GM19099 (cell line): ENCODE measurements around the gene SMTNL2.

Experiments used
- POLR2A ChIP-seq: IDR thresholded peaks from 3 replicates; pipeline ENCODE4 v1.6.1; 2011; ENCODE audit warnings: low read depth; ENCODE audit not compliant: insufficient read length; ENCODE audit errors: extremely low read depth

Gene SMTNL2

DNA sequence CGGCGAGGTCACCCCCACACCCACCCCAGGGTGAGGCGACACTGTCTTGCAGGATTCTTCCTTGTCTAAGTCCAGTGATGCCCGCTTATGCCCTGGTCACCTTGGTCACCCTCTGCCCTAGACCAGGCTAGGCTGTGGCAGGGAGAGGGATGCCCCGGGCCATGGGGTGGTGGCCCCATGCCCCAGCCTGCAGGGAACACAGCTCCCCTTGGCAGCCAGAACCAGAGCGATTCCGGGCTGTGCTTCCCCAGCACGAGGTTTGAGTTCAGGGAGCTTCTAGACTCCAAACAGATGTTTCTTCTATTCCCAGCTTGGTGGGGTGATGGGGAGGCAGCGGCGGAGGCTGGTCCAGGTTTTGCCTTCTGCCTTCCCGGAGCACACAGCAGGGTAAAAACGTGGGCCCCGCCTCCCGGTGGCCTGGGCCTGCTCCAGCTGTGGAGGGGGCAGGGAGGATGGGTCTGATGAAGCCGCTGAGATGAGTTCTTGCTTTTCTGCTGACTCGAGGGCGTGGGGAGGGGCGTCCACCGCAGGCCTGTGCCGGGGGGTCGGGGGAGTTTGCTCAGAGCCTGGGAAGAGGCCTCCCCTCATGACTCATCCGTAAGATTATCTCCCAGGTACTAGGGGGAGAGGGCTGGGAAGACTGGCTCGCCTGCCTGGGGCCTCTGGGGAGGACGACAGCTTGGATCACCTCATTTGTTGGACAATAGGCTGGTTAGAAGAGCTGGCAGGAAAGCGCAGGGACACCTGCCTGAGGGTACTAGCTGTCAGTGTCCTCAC is 15.4 kb downstream of the SMTNL2 start:
- no peak for TF ChIP-seq POLR2A

DNA sequence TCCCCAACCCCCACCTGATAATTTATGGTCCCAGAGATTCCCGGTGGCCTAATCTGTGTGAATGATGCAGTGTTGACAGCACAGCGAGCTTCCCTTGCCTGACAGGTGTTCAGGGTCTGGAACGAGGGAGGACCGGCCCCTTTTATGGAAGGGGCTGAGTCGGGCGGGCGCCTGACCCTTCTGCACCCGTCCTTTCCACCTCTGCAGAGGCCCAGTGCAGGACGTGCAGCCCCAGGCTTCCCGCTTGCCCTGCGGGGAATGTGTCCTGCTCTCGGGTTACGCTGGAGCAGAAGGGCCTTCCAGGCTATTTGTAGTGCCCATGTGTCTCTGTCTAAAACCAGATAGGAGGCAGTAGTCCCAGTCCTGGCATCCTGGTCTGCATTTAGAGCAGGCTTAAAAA is 16.2 kb downstream of the SMTNL2 start:
- no peak for TF ChIP-seq POLR2A

DNA sequence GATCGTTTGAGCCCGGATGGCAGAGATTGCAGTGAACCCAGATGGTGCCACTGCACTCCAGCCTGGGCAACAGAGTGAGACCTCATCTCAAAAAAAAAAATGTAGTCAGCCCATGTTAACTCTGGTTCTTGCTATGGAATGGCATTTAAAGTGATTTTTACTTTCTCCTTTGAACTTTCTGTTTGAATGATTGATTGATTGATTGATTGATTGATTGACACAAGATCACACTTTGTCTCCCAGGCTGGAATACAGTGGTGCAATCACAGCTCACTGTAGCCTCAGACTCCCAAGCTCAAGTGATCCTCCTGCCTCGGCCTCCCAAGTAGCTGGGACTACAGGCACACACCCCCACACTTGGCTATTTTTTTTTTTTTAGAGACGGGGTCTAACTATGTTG is 17.0 kb downstream of the SMTNL2 start:
- no peak for TF ChIP-seq POLR2A

DNA sequence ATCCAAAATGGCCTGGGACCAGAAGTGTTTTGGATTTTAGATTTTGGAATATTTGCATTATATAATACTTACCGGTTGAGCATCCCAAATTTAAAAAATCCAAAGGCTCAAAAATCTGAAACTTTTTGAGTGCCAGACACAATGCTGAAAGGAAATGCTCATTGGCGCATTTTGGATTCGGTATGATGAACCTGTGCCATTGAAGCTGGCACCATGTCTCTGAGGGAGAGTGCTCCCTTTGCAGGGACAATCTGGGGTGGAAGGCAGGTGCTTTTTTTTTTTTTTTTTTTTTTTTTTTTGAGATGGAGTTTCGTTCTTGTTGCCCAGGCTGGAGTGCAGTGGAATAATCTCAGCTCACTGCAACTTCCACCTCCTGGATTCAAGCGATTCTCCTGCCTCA is 17.7 kb downstream of the SMTNL2 start:
- no peak for TF ChIP-seq POLR2A

DNA sequence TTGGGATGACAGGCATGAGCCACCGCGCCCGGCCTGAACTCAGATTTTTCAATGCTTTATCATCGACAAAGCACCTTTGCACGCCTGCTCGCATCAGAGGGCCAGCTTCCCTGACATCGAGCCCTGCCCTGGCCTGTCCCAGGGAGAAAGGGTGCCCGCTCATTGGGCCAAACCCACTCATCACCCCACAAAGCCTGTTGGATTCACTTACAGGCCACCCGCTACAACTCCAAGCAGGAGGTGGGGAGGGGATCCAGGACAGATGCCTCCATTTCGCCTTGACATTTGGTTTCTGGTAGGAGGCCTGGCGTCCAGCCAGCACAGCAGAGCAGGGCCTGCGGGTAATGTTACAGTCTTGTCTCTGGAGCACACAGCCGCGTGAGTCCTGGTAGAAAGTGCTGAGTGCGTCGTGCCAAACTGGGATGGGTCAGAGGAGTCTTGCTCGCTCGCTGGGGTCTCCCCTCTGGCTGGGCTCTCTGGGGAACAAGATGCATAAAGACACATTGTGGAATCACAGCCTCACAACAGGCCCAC is 19.8 kb downstream of the SMTNL2 start:
- no peak for TF ChIP-seq POLR2A

DNA sequence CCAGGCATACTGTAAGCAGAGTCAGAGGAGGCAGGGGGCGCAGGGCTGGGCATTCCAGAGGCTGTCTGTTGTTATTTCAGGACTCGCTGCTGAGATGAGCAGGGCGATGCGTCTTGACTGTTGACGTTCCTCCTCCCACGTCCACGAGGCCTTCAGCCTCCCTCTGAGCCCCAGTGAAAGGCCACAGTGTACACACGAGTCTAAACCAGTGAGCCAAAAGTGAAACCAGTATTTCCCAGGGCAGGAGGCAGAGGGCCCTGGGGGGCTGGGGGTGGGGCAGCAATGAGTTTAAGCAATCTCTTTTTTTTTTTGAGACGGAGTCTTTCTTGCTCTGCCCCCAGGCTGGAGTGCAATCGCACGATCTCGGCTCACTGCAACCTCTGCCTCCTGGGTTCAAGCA is 21.5 kb downstream of the SMTNL2 start:
- no peak for TF ChIP-seq POLR2A

DNA sequence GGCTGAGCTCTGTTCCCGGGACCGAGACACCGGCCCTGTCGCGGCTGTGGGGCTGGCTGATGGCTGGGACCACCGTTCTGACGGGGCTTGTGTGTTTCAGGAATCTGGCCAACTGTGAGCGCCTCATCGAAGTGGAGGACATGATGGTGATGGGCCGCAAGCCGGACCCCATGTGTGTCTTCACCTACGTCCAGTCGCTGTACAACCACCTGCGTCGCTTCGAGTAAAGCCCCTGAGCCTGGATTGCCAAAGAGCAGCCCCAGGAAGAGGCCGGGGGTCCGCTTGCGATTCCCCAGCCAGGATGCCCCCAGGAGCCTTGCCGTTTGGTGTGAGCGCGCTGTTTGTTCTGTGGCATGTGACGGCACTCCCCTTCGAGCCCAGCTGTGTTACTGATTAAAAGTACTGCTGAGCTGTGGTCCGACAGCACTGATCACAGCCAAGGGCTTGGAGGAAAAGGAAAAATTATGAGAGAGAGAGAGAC is 23.0 kb downstream of the SMTNL2 start:
- no peak for TF ChIP-seq POLR2A

DNA sequence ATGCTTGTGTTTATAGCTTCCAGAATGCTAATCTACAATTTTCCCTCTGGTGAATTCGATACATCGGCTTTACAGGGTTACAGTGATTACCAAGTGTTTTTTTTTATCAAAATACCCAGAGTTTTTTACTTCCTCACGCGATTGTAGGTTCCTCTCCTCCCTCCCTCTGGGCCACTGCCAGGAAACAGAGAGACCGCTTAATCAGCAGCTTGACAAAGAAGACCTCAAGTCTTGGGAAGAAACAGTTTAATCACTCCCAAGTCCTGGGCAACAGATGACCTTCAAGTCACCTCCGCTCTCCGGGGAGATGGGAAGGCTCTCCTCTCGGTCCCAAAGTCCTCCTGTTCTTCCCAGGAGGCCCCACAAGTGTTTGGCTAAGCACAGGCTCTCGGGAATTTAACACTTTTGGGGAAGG is 23.5 kb downstream of the SMTNL2 start:
- no peak for TF ChIP-seq POLR2A

DNA sequence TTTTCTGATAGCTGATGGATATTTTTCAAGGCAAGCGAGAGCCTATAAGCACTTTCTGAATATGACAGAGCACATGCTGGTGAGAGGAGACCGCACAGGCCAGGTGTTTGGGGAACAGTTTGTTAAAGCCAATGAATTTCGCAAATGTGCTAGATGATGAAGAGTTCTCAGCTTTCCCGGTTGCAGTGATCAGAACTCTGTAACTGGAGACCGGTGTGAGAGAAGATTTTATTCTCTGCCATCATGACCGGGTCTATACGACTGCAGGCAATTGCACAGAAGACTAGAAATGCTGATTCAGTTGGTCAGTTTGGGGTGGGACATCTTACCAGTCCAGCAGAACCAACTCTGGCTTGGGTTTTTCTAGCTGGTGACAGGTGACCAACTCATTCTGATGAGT is 25.4 kb downstream of the SMTNL2 start:
- TF ChIP-seq POLR2A: no peak

DNA sequence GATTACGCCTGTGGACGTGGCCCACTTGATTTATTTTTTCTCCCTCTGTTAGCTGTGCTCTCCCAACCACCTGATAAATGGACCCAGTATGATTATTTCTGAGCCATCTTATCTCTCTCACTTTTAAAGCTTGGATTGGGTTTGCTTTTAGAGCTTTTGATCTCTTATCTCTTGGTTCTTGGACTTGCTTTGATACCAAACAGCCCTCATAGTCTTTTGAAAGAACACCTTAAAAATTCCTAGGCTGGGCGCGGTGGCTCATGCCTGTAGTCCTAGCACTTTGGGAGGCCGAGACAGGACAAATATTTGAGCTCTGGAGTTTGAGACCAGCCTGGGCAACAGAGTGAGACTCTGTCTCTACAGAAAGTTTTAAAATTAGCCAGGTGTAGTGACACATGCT is 25.8 kb downstream of the SMTNL2 start:
- TF ChIP-seq POLR2A: no peak

DNA sequence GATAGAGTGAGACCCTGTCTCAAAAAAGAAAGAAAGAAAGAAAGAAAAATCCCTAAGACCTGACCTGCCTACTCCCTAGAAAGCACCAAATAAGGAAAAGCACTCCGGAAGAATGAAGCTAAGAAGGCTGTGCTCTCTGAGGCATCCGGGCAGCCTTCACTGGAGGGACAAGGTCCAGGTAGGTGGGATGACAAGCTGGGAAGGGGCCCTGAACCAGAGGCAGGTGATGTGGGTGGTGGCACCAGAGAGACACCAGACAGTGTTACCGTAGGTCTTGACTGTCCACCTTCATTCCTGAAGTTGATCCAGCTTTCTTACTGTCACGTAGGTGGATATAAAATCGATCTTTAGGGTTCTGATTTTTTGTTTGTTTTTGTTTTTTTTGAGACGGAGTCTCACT is 26.3 kb downstream of the SMTNL2 start:
- TF ChIP-seq POLR2A: no peak

DNA sequence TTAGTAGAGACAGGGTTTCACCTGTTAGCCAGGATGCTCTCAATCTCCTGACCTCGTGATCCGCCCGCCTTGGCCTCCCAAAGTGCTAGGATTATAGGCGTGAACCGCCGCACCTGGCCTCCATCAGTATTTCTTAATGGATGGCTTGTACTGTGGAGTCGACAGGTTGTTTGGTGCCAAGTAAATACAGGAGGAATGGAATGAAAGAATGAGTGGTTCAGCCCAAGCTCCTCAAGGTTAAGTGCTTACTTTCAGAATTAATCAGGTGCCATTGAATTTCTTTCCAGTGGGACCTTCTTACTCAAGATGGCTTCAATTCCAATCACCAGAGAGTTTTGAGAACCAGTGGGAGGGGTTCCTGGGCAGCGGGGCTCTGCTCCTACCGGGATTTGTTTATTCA is 32.1 kb downstream of the SMTNL2 start:
- no peak for TF ChIP-seq POLR2A

DNA sequence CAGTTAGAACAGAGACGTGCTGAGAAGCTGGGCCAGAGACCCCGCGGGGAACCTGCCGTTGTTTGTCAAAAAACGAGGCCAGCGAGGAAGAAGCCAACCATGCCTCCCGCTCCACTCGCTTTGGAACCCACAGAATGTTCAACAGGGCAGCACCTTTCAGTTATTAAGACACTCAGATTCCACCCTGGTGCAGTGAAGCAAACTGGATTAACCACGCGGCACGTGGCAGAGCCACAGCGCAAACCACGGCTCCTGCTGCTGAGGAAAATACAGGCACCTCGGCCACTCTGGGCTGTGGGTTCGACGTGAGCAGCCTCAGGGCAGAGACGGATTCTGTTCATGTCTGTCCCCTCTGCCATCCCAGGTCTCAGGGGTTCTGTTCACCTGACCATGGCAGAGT is 32.8 kb downstream of the SMTNL2 start:
- no peak for TF ChIP-seq POLR2A

DNA sequence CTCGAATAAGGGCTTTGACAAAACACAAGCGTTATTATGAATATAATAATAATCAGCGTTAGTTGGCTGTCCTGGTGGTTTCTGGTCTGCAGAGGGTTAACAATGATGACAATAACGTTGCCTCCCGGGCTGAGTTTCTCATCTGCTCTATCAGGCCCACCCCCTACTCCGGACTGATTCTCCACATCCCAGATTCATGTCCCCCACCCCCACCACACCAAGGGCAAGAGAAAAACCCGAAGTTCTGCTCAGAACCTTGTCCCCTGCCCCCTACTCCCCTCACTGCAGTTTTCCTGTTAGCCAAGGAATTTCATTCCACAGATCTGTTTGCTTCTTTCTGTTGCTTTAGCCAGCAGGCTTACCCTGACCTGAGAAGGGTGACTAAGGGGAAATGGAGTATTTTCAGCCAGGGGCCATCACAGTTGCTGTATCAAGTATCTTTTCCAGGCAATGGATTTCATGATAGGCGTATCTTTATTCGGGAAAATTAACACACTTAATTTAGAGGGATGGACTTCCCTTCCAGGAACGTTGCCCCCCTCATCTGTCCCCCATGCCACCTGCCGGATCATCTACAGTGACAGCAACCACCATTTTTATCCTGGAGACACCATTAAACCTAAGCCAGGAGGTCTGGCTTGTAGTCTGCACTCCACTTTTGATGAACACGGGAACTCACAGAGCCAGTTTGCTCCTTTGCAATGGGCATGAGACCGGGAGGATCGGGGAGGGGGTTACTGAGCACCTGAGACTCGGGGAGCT is 33.4 kb downstream of the SMTNL2 start:
- no peak for TF ChIP-seq POLR2A

DNA sequence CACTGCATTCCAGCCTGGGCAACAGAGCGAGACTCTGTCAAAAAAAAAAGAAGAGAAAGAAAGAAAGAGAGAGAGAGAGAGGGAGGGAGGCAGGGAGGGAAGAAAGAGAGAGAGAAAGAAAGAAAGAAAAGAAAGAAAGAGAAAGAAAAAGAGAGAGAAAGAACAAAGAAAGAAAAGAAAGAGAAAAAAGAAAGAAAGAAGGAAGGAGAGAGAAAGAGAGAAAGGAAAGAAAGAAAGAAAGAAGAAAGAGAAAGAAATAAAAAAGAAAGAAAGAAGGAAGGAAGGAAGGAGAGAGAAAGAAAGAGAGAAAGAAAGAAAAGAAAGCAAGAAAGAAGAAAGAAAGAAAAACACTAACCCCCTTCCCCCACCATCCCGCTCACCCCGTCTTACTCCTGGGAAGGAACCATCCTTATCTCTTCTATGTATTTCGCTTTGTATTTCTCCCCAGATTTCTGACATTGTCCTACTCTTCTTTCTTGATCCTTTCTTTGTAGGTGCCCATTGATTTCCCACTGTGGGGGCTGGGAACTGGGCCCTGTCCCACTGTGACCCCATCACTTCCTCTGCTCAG is 36.3 kb downstream of the SMTNL2 start:
- TF ChIP-seq POLR2A: no peak

DNA sequence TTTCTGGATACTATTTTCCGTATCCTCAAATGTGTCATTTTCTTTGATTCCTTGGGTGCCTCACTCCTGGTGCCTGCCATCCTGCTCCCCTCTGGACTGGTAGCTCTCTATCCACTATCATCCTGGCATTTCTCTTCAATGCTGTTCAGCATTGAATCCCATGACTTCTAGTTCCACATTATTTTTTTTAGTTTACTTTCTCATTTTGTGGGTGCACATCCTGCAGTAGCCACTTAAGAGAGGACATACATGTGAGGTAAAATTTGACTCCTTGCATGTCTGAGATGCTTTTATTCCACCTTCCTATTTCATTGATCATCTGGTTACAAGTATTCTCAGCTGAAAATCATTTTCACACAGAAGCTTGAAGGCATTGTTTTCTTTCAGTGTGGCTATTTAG is 38.0 kb downstream of the SMTNL2 start:
- no peak for TF ChIP-seq POLR2A
